ENCODE results near the gene IL12B. TPM values are rescaled to one million over a fixed set of nuclear protein-coding genes. Genes with fewer than 3 reads are reported as not detected.

Gene IL12B
- total and polyA plus RNA-seq, 2 of the 4 experiments (the other 2 are of a cell fraction), result 0.03 TPM; not detected in 1

GRCh38 chr5:159331093-159331973, 1.0 kb upstream of the IL12B start:
- Histone ChIP-seq H4K91ac (ENCODE audit: insufficient read depth, low read depth, low read length) (peak overlapping the region; percentile 2; the same call in 1 of the 2 replicates), H3K27me3 (ENCODE audit: control insufficient read depth, insufficient read depth, low read length) (no peaks in the 10 kb centered on the region), H3K4me1 (ENCODE audit: control insufficient read depth, insufficient read depth, low read length) (peaks cover 4% of the 10 kb centered on the region; the same call in 1 of the 2 replicates), H2BK15ac (ENCODE audit: low read depth, low read length) (no peak overlapping the region; the same call in 2 of the 3 replicates), H3K56ac (ENCODE audit: extremely low read depth, insufficient read depth, low read length) (no peak overlapping the region), H3K4me2 (ENCODE audit: low read depth, low read length) (peak overlapping the region; percentile 41), H3K14ac (replicated peaks; ENCODE audit: low read depth, low read length) (no peak overlapping the region), H2BK120ac (ENCODE audit: low read depth, low read length) (peak overlapping the region; percentile 42), H3K9me1 (ENCODE audit: insufficient read depth, low read length) (peaks cover 15% of the 10 kb centered on the region), H4K20me1 (ENCODE audit: insufficient read depth, low read length) (no peaks in the 10 kb centered on the region), H3K36me3 (ENCODE audit: control insufficient read depth, insufficient read depth, low read length) (no peaks in the 10 kb centered on the region), H3K9me3 (ENCODE audit: control insufficient read depth, insufficient read depth, low read length) (no peaks in the 10 kb centered on the region), H2BK20ac (ENCODE audit: low read depth, low read length) (peak overlapping the region; percentile 38; the same call in 1 of the 2 replicates), H4K5ac (ENCODE audit: low read depth, low read length) (no peak overlapping the region), H2AK5ac (ENCODE audit: low read depth, low read length) (peak overlapping the region; percentile 60; the same call in 1 of the 2 replicates), H3K23ac (ENCODE audit: low read depth, low read length) (peak overlapping the region; percentile 38; the same call in 1 of the 2 replicates), H4K8ac (ENCODE audit: low read depth in 2 of 2, low read length in 2 of 2) (peak overlapping the region; percentile 22 to 56; a peak in 2 of 4 replicates), H2AFZ (replicated peaks; ENCODE audit: low read length, poor library complexity) (peak overlapping the region; percentile 89), H2AK9ac (replicated peaks; ENCODE audit: low read depth, low read length, poor library complexity) (no peak overlapping the region), H2BK5ac (ENCODE audit: low read depth, low read length, poor library complexity, severe bottlenecking) (no peak overlapping the region), H3K9ac (ENCODE audit: low read depth, low read length) (peak overlapping the region; percentile 14; the same call in 1 of the 2 replicates), H3K4me3 (ENCODE audit: insufficient read depth, low read depth, low read length) (peak overlapping the region; percentile 39), H3K27ac (ENCODE audit: insufficient read depth, low read length) (no peak overlapping the region; the same call in 1 of the 2 replicates), H3K18ac (ENCODE audit: low read depth, low read length) (no peak overlapping the region; the same call in 1 of the 2 replicates), H3K79me1 (ENCODE audit: low read depth in 1 of 2, low read length in 2 of 2) (no peaks in the 10 kb centered on the region), H3K4ac (ENCODE audit: low read depth, low read length) (peak overlapping the region; percentile 46)
- DNase-seq (peak; percentile 19), ATAC-seq (ENCODE audit: low read depth) (peak; percentile 68)
- CTCF ChIA-PET, result interaction anchor here (0.8 to 1.3 kb wide), 3 partner anchors 10 to 21 kb away, joined by 3 to 5 read pairs (median 3); no protein-coding TSS in a partner anchor
- no TSS peak for BruUV-seq (replicated peaks)
- POLR2A ChIA-PET (ENCODE audit: unreplicated experiment), result no interaction called here
- 4% methylated on average over 20 of the region's 50 CpGs; no CpG with 5 or more reads in 1 of the 2 experiments for WGBS, 2 experiments (ENCODE audit: extremely low coverage in 2 of 2, insufficient read length in 1 of 2)
- dilution Hi-C loops (cut with HindIII; ENCODE audit: low sequenced_read_pairs, unreplicated experiment) (no loop called here), intact Hi-C loops (cut with micrococcal nuclease) (loop anchor here (1.0 to 5.0 kb wide), 3 partner anchors 586 to 656 kb away; partner anchors contain the start of gene ADRA1B), in situ Hi-C loops (cut with MboI; ENCODE audit: low sequenced_read_pairs) (no loop called here)
- TF ChIP-seq CHD1 (IDR thresholded peaks at IDR 0.05; ENCODE audit: low read depth, low read length) (no peak), BHLHE40 (IDR thresholded peaks at IDR 0.05; ENCODE audit: low read depth, low read length) (no peak), RAD21 (IDR thresholded peaks at IDR 0.05; ENCODE audit: low read length) (0 out of 2 replicates have a peak, but pooled peaks have one; percentile 28), CTCF (conservative IDR thresholded peaks at IDR 0.05; ENCODE audit: low read depth, low read length) (peak; percentile 48)

Measured in IMR-90 (cell line).